Aorta (tissue), 5 donors: ENCODE data around the gene TSSC4. TPM values are rescaled to one million over a fixed set of nuclear protein-coding genes. Genes with fewer than 3 reads are reported as not detected.
A peak's percentile ranks its signal among the peaks of the same experiment; 100 is the strongest.

ENCODE experiments used
- ATAC-seq: fragments of 200-7000 bp; cut with Tn5 transposase; one replicate; pipeline ENCODE4 v1.9.1; 2022; ENCODE audit warnings: moderate library complexity; ENCODE audit not compliant: low FRiP score
- DNase-seq, 2 donors: peaks; one replicate each; pipeline ENCODE4 v3.0.0-alpha.2; 2020
- H3K27ac ChIP-seq, 2 donors: one replicate each; pipeline ENCODE4 v1.5.1; 2013; ENCODE audit warnings: low read length in 2 of 2, mild to moderate bottlenecking in 2 of 2, moderate library complexity in 2 of 2, control low read depth in 1 of 2, inconsistent platforms in 1 of 2, low read depth in 1 of 2
- H3K27me3 ChIP-seq, 2 donors: one replicate each; pipeline ENCODE4 v1.6.1; 2013; ENCODE audit warnings: control low read depth in 1 of 2, low read length in 1 of 2, mild to moderate bottlenecking in 1 of 2, moderate library complexity in 1 of 2; ENCODE audit not compliant: insufficient read depth in 2 of 2, control insufficient read depth in 1 of 2
- H3K36me3 ChIP-seq, 2 donors: one replicate each; pipeline ENCODE4 v1.6.1; 2013; ENCODE audit warnings: control low read depth in 1 of 2, low read length in 1 of 2, mild to moderate bottlenecking in 1 of 2; ENCODE audit not compliant: insufficient read depth in 2 of 2, control insufficient read depth in 1 of 2
- H3K4me1 ChIP-seq, 2 donors: one replicate each; pipeline ENCODE4 v1.6.1; 2013; ENCODE audit warnings: low read length in 2 of 2, control low read depth in 1 of 2, mild to moderate bottlenecking in 1 of 2, moderate library complexity in 1 of 2; ENCODE audit not compliant: insufficient read depth in 2 of 2, control insufficient read depth in 1 of 2
- H3K4me3 ChIP-seq, 2 donors: one replicate each; pipeline ENCODE4 v1.5.1; 2013; ENCODE audit warnings: low read length in 2 of 2, control low read depth in 1 of 2, mild to moderate bottlenecking in 1 of 2
- H3K9me3 ChIP-seq: one replicate; pipeline ENCODE4 v1.6.1; 2013; ENCODE audit warnings: mild to moderate bottlenecking, low read length; ENCODE audit not compliant: control insufficient read depth
- WGBS, 2 donors: extraction: QIAGEN DNeasy Blood & Tissue Kit; methylation state at CpG; one replicate each; pipeline ENCODE4 v1.1.7; 2013; 5-methylcytosine and 5-hydroxymethylcytosine counted together
- intact Hi-C, 2 donors: fragments of 100-400 bp; cut with DNase I; formaldehyde crosslinking; loops; one replicate each; pipeline versions ENCODE4 v1.14.2 to v1.15.0; 2022
- polyA plus RNA-seq, 2 donors: library from polyadenylated mRNA; stranded (reverse); fragments of 200-250 nt; gene quantifications; one replicate each; pipeline ENCODE4 v1.2.3, GENCODE V29; 2013
- total RNA-seq, 2 donors: library from RNA; stranded (reverse); fragmentation: NEBNext Ultra II Directional; extraction: Animal tissue kit (Norgen Biotek cat#: 25700); gene quantifications; one replicate each; pipeline ENCODE4 v1.2.1, GENCODE V29; 2021
- donor health status: healthy with polysubstance abuse.
- donor health status: Bipolar disorder and iron deficiency.
- donor health status: DM: no; HTN: no; CAD: no.
- donor health status: DM: no; HTN: no; CAD: no.
- donor health status: DM: yes; HTN: yes; CAD: no.

The TSSC4 gene
- total and polyA plus RNA-seq, 4 donors, result 35.2 to 64.4 (median 43.6) TPM

DNA sequence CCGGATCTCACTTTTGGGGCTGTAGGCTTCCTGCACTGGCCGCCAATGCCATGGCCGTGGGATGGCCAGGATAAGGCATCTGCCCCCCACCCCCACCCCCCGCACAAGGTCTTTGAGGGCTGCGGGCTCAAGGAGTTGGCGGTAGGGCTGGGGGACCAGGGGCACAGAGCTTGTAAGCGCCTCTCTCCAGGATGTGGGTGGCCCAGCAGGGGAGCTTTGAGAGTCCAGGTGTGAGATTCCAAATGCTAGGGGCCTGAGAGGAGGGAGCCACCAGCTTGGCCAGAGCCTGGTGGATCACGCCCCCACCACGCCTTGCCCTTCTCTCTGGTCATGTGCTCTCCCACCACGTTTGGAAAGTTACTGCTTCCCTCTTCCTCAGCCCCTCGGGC is 18.4 kb upstream of the TSSC4 start:
- Histone ChIP-seq H3K27me3 (no peaks in the 10 kb centered on the region), H3K27ac (peak overlapping the region in 1 of 2 donors; percentile 34), H3K4me1 (no peaks in the 10 kb centered on the region), H3K9me3 (no peaks in the 10 kb centered on the region), H3K36me3 (no peaks in the 10 kb centered on the region), H3K4me3 (no peak overlapping the region)
- ATAC-seq (no peak), DNase-seq (no peak)
- 71% methylated on average over 11 of the region's 11 CpGs for WGBS, 2 donors
- intact Hi-C loops, result loop anchor here in 1 of 2 donors (2.0 kb wide), 1 partner anchor 19 kb away; the partner anchor contains the start of gene TSSC4

DNA sequence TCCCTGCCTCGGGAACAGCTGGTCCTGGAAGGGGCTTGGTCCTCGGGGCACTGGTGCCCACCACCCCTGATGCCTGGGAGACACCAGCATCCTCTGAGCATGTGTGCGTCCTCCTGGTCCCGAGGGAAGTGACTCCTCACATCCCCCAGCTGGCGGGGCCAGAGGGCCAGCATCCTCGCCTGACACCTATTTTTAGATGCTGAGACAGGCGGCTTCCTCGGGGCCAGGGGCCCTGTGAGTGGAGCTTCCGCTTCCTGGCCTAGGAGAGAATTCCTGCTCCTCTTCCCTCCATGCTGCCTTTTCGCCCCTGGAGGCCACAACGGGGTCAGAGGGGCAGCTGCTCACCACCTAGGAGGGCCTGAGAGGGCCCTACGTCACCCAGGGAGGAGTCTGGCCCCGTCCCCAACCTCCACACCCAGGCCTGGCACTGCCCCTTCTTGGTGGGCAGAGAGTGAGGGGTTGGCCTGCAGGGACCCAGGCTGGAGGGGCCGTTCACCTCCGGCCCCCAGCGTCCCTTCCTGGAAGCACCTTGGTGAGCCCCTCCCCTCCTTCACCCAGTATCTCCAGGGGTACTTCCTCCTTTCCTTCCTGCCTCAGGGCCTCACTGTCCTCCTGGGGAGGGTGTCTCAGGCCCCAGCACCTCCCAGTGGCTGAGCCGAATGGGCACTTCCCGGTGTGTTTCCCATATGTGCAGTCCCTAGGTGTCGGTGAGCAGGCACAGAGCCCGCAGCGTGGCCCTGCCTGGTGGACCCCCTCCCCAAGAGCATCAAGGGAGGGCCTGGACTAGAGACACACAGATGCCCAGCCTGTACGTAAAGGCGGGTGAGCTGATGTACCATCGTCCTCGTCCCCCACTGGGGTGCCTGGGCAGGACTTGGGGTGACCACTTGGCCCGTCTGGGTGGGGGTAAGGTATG is 17.4 kb upstream of the TSSC4 start:
- intact Hi-C loops, result loop anchor here in 1 of 2 donors (2.0 kb wide), 1 partner anchor 18 kb away; the partner anchor contains the start of gene TSSC4
- H3K9me3 ChIP-seq, result no peaks in the 10 kb centered on the region
- H3K27ac ChIP-seq, result peak overlapping the region; percentile 34 to 62
- no peaks in the 10 kb centered on the region for H3K36me3 ChIP-seq
- DNase-seq (peak in 1 of 2 donors; percentile 84), ATAC-seq (peak; percentile 15)
- H3K4me1 ChIP-seq, result no peaks in the 10 kb centered on the region
- H3K4me3 ChIP-seq, result no peak overlapping the region
- 22 to 24% methylated on average over 26 of the region's 26 CpGs for WGBS, 2 donors
- no peaks in the 10 kb centered on the region for H3K27me3 ChIP-seq

DNA sequence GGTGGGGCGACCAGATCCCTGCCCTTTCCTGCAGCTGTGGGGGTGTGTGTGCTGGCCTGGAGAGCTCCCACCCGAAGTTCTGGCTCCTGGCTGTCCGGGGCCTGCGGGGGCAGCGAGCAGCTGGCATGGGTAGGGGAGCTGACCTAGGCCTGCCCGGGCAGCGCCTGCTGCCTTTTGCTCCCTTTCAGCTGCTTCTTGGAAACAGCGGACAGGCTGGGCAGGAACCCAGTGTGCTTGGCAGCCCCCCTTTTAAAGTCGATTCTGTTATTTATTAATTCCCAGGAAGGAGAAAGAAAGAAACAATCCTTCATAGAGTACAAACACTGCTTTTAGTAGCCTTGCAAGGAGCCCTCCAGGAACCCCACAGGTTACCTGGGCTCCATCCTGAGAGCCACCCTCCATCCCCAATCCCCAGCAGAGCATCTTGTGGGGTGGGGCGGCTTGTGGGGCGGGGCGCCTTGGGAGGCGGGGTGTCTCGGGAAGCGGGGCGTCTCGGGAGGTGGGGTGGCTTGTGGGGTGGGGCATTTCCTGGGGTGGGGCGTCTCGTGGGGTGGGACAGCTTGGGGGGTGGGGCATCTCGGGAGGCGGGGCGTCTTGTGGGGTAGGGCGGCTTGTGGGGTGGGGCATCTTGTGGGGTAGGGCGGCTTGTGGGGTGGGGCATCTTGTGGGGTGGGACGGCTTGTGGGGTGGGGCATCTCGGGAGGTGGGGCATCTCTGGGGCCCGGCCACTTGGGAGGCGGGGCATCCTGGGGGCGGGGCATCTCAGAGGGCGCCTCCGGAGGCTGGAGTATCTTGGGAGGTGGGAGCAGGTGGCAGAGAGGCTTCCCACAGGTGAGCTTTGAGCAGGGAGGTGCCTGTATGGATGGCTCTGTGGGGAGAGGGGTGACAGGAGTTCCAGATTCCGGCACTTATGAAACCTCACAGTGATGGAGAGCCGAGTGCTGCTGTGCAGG is 16.4 kb upstream of the TSSC4 start:
- DNase-seq (no peak), ATAC-seq (peak; percentile 3)
- no peak overlapping the region for H3K4me3 ChIP-seq
- WGBS, 2 donors, result 40 to 46% methylated on average over 24 to 33 of the region's 33 CpGs
- no peaks in the 10 kb centered on the region for H3K27me3 ChIP-seq
- H3K9me3 ChIP-seq, result no peaks in the 10 kb centered on the region
- no peaks in the 10 kb centered on the region for H3K36me3 ChIP-seq
- no peaks in the 10 kb centered on the region for H3K4me1 ChIP-seq
- intact Hi-C loops, result loop anchor here in 1 of 2 donors (2.0 kb wide), 1 partner anchor 17 kb away; the partner anchor contains the start of gene TSSC4
- peak overlapping the region; percentile 34 to 62 for H3K27ac ChIP-seq

GRCh38 chr11:2385156-2386151 is 15.1 kb upstream of the TSSC4 start:
- Histone ChIP-seq H3K27me3 (no peaks in the 10 kb centered on the region), H3K27ac (no peak overlapping the region), H3K36me3 (no peaks in the 10 kb centered on the region), H3K9me3 (no peaks in the 10 kb centered on the region), H3K4me1 (no peaks in the 10 kb centered on the region), H3K4me3 (no peak overlapping the region)
- no peak for DNase-seq
- intact Hi-C loops, result no loop called here
- 82 to 83% methylated on average over 46 to 47 of the region's 48 CpGs for WGBS, 2 donors
- no peak for ATAC-seq

DNA sequence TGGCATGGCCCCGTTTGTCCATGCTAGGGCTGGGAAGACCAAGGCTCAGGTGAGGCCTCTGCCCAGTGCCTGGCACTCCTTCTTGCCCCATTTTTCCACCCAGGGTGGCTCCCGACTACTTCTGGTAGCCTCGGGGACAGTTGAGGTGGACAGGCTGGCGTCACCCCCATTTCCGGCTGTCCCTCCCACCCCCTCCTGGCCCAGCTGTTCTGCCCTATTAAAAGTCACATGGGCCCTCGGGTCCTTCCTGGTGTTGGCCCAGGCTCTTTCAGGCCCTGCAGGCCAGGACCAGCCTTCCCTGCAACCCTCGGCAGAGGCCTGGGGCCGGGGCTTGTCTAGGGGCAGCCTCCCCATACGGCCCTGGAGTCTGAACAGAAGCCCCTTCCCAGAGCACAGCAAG is 14.0 kb upstream of the TSSC4 start:
- Histone ChIP-seq H3K4me3 (no peak overlapping the region), H3K4me1 (no peaks in the 10 kb centered on the region), H3K27ac (peak overlapping the region in 1 of 2 donors; percentile 3), H3K36me3 (no peaks in the 10 kb centered on the region), H3K27me3 (no peaks in the 10 kb centered on the region), H3K9me3 (no peaks in the 10 kb centered on the region)
- ATAC-seq (no peak), DNase-seq (no peak)
- intact Hi-C loops, result no loop called here
- 38 to 43% methylated on average over 9 of the region's 9 CpGs for WGBS, 2 donors

DNA sequence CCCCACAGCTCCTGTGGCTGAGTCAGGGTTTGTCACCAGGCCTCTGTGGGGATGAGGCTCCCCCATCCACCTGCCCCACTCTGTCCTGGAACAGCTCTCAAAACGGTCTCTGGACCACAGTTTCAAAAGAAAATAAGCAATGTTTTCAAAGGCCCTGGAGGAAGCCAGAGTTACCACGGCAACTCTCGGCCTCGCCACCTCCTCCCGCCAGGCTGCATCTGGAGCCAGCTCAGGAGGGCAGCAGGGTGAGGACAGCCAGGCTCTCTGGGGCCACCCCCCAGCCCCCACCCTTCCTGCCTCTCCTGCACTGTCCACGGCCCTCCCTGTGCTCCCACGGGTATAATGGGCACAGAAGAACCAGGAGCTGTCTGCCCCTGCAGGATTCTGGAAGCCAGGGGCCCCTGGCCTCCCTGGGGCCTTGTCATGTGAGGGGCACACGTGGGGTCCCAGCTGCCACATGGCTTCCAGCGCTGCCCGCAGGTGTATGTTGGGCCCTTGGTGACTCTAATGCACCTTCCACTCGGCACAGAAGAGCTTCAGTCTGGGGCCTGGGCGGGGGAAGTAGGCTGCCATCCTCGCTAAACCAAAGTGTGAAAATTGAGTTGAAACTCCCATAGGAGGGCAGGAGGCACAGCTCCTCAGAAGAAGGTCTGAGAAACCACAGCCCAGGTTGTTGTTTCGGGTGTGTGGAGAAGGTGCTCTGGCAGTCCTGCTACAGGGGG is 13.1 kb upstream of the TSSC4 start:
- Histone ChIP-seq H3K4me1 (no peaks in the 10 kb centered on the region), H3K9me3 (no peaks in the 10 kb centered on the region), H3K27ac (peak overlapping the region in 1 of 2 donors; percentile 4), H3K27me3 (no peaks in the 10 kb centered on the region), H3K4me3 (no peak overlapping the region), H3K36me3 (no peaks in the 10 kb centered on the region)
- DNase-seq (no peak), ATAC-seq (no peak)
- WGBS, 2 donors, result 21 to 29% methylated on average over 14 of the region's 14 CpGs
- intact Hi-C loops, result no loop called here

DNA sequence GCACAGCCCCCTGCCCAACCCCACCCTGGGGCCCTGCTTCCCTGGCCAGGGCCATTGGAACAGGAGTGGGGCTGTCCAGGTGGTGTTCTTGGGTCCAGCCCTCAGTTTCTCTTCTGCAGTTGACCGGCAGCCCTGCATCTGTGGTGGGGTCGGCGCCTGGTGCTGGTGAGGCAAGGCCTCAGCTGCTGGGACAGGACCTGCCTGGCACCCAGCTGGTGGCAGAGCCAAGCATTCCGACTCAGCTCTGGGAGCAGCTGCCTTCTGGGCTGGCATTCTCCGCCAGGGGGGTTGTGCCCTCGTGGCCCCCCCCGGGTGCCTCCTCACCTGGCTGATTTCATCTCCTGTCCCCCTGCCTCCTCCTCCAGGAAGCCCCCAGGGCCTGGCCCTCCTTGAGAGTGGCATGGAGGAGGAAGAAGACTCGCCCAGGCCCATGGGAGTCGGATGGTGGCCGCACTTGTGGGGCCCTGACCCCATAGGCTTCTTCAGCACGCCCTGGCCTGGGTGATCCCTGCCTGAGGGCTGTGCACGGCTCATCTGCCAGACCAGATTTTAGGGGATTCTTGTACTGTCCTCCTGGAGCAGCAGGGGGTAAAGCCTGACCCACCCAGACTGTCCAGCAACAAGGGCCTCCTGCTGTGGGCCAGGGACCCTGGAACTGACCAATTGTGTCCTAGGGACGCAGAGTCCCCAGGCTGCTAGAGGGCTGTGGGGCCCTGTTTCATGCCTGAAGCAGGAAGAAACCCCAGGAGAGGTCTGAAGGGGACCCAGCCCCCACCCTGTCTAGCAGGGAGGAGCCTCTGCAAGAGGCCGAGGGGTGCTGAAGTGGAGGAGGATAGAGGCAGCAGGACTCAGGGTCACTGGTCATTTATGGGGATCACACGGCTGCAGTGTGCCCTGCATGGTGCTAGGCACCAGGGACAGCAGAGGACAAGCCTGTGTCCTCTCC is 11.8 kb upstream of the TSSC4 start:
- Histone ChIP-seq H3K4me1 (no peaks in the 10 kb centered on the region), H3K4me3 (no peak overlapping the region), H3K9me3 (no peaks in the 10 kb centered on the region), H3K36me3 (no peaks in the 10 kb centered on the region), H3K27me3 (no peaks in the 10 kb centered on the region), H3K27ac (peak overlapping the region in 1 of 2 donors; percentile 22)
- WGBS, 2 donors, result 74 to 75% methylated on average over 15 of the region's 15 CpGs
- DNase-seq, result no peak
- intact Hi-C loops, result no loop called here
- ATAC-seq, result no peak
